K562 (cell line): Measurements from ENCODE around the gene NUDT5. TPM values are rescaled to one million over a fixed set of nuclear protein-coding genes. Genes with fewer than 3 reads are reported as not detected.

Source experiments
- CBX3 ChIP-seq, 2 experiments: IDR thresholded peaks; 1 replicate in 1 of 2; 2 replicates in 1 of 2; pipeline ENCODE4 v1.6.1; 2012; ENCODE audit warnings: inconsistent platforms in 2 of 2, low read length in 2 of 2, borderline replicate concordance in 1 of 2, control low read depth in 1 of 2
- CSDE1 ChIP-seq, 2 experiments: fragments of 450-650 bp; IDR thresholded peaks; 2 replicates each; pipeline ENCODE4 v1.6.1; 2016; ENCODE audit warnings: mild to moderate bottlenecking in 1 of 2
- DMBX1 ChIP-seq: fragments of 250-450 bp; sonication (Bioruptor Pico); IDR thresholded peaks from 2 replicates; pipeline ENCODE4 v1.8.0; 2022; ENCODE audit warnings: inconsistent platforms, mild to moderate bottlenecking, moderate library complexity, borderline replicate concordance
- DNMT1 ChIP-seq: fragments of 450-650 bp; IDR thresholded peaks from 2 replicates; pipeline ENCODE4 v1.6.1; 2016; ENCODE audit warnings: antibody characterized with exemption, mild to moderate bottlenecking
- HDGF ChIP-seq: fragments of 450-650 bp; IDR thresholded peaks from 2 replicates; pipeline ENCODE4 v1.6.1; 2016
- KDM4B ChIP-seq, 2 experiments: fragments of 450-650 bp in 1 of 2; sonication (generic) in 1 of 2; IDR thresholded peaks; 2 replicates each; pipeline ENCODE4 v1.6.1; 2016 to 2017; ENCODE audit warnings: borderline replicate concordance in 2 of 2, antibody characterized with exemption in 1 of 2, low read depth in 1 of 2, mild to moderate bottlenecking in 1 of 2
- MCM3 ChIP-seq: fragments of 450-650 bp; IDR thresholded peaks from 2 replicates; pipeline ENCODE4 v1.6.1; 2016
- NR4A1 ChIP-seq, 2 experiments: fragments of 250-450 bp in 1 of 2; fragments of 450-650 bp in 1 of 2; sonication (Bioruptor Pico) in 1 of 2; IDR thresholded peaks; 2 replicates each; pipeline versions ENCODE4 v1.4.0 to v1.6.1; 2016 to 2020; ENCODE audit warnings: mild to moderate bottlenecking in 2 of 2, missing compliant biosample characterization in 1 of 2, missing genetic modification characterization in 1 of 2, moderate library complexity in 1 of 2
- POLR2A ChIP-seq: fragments of 450-650 bp; conservative IDR thresholded peaks from 2 replicates; pipeline ENCODE4 v1.6.1; 2016
- POLR2H ChIP-seq: IDR thresholded peaks from 2 replicates; pipeline ENCODE4 v1.6.1; 2016; ENCODE audit warnings: missing genetic modification characterization, low read depth, mild to moderate bottlenecking, control low read depth, missing compliant biosample characterization, moderate library complexity
- SMAD3 ChIP-seq: fragments of 450-650 bp; formaldehyde crosslinking; conservative IDR thresholded peaks from 2 replicates; pipeline ENCODE4 v1.4.0; 2020; ENCODE audit warnings: mild to moderate bottlenecking
- SREBF1 ChIP-seq: fragments of 150-350 bp; IDR thresholded peaks from 2 replicates; pipeline ENCODE4 v1.6.1; 2014; ENCODE audit warnings: antibody characterized with exemption, low read depth, low read length, borderline replicate concordance
- TFAM ChIP-seq: fragments of 250-450 bp; sonication (Bioruptor Pico); conservative IDR thresholded peaks from 2 replicates; pipeline ENCODE4 v1.5.0; 2021; ENCODE audit warnings: mild to moderate bottlenecking, moderate library complexity
- ZNF212 ChIP-seq: fragments of 450-650 bp; formaldehyde crosslinking; IDR thresholded peaks from 2 replicates; pipeline ENCODE4 v1.4.0; 2020; ENCODE audit warnings: mild to moderate bottlenecking
- ZNF780A ChIP-seq: fragments of 250-450 bp; sonication (Bioruptor Pico); IDR thresholded peaks from 2 replicates; pipeline ENCODE4 v1.5.0; 2021; ENCODE audit warnings: mild to moderate bottlenecking
- polyA plus RNA-seq, 8 experiments: library from polyadenylated mRNA; depleted of rRNA in 4 of 8; stranded (reverse) in 5 of 8; unstranded in 3 of 8; fragments of >200 nt; fragmentation: Nextera tagmentation in 2 of 8; fragmentation: Illumina TruSeq in 1 of 8; extraction: Ambion mirVana in 2 of 8; extraction: Trizol in 1 of 8; gene quantifications; 2 replicates each; pipeline versions ENCODE4 v1.2.1 to v1.2.3, GENCODE V29; 2011 to 2014; ENCODE audit warnings: inconsistent platforms in 1 of 8, missing spikeins in 1 of 8
- total RNA-seq, 7 experiments: library from RNA; depleted of rRNA in 6 of 7; stranded (reverse); fragments of >200 nt in 6 of 7; fragmentation: Illumina TruSeq in 2 of 7; extraction: Trizol in 2 of 7; gene quantifications; 2 replicates each; pipeline versions ENCODE4 v1.2.1 to v1.2.3, GENCODE V29; 2011 to 2021; ENCODE audit warnings: low replicate concordance in 1 of 7
- TF ChIP-seq, protein P1 (sequence below): fragments of 250-450 bp; sonication (Bioruptor Pico); IDR thresholded peaks from 2 replicates; pipeline ENCODE4 v1.4.0; 2020
- TF ChIP-seq, protein P2 (sequence below): sonication (generic); formaldehyde crosslinking; IDR thresholded peaks from 2 replicates; pipeline ENCODE4 v1.9.0; 2022; ENCODE audit warnings: mild to moderate bottlenecking, missing genetic modification reagents
- TF ChIP-seq, protein P3 (sequence below): fragments of 250-450 bp; sonication (Bioruptor Pico); IDR thresholded peaks from 2 replicates; pipeline ENCODE4 v1.5.0; 2021
- TF ChIP-seq, protein P4 (sequence below): sonication (generic); formaldehyde crosslinking; IDR thresholded peaks from 2 replicates; pipeline ENCODE4 v1.8.1; 2023; ENCODE audit warnings: missing genetic modification reagents, mild to moderate bottlenecking, borderline replicate concordance
- TF ChIP-seq, protein P5 (sequence below): sonication (generic); formaldehyde crosslinking; IDR thresholded peaks from 2 replicates; pipeline ENCODE4 v1.5.0; 2020; ENCODE audit warnings: missing genetic modification reagents

Gene NUDT5
- total and polyA plus RNA-seq, 9 of the 15 experiments (the other 6 are each of a cell fraction or from before 2014, with no cell fraction given) = 87.7 to 422 (median 186) TPM

DNA sequence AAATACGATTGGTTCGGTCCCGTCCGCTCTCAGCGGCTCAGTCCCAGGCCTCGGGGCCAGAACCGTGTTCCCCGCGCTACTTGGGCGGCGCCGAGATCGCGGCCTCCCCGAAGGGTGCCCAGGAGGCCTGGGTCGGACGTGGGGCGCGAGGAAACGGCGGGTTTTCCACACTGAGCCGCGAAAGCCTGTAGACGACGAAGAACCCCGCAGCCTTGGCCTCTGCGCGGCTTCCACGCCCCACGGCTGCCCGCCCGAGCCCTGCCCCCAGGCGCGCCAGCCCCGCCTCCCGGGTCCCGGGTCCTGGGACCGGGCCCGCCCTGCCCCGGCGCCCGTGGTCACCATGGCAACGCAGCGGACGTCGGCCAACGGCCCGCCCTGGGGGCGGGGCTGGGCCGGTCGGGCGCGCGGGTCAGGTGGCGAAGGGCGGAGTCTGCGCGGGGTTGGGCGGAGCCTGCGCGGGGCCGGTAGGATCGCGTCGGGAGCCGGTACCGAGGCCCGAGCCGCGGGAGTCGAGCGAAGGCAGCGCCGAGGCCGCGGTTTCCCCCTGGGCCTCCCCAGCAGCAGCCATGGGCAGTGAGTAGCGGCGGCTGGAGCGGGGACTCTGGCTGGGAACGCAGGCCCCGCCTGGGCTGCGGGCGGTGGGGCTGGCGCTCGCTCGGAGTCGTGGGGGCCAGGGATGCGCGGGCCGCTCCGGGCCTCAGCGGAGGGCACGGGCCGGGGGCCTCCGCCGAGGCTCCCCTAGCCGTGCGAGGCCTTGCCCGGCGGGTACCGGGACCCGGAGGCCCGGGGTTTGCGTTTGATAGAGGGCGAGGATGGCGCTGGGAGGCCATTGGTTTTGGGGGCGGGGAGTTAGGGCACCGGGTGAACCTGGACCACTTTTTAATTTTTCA is 66.2 kb downstream of the NUDT5 start, which contains the start of gene SEC61A2 (continued):
- TF ChIP-seq, protein P1, sequence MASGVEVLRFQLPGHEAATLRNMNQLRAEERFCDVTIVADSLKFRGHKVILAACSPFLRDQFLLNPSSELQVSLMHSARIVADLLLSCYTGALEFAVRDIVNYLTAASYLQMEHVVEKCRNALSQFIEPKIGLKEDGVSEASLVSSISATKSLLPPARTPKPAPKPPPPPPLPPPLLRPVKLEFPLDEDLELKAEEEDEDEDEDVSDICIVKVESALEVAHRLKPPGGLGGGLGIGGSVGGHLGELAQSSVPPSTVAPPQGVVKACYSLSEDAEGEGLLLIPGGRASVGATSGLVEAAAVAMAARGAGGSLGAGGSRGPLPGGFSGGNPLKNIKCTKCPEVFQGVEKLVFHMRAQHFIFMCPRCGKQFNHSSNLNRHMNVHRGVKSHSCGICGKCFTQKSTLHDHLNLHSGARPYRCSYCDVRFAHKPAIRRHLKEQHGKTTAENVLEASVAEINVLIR (CRISPR knock-in tag) = no peak
- TF ChIP-seq DNMT1 = no peak
- no peak for TF ChIP-seq SMAD3 (CRISPR knock-in tag)
- TF ChIP-seq CSDE1 (IDR thresholded peaks at IDR 0.05) = peak in 1 of 2 experiments; percentile 69; a peak in 1 of 4 replicates
- no peak for TF ChIP-seq ZNF212 (CRISPR knock-in tag)
- no peak for TF ChIP-seq DMBX1
- no peak for TF ChIP-seq SREBF1
- TF ChIP-seq, protein P2, sequence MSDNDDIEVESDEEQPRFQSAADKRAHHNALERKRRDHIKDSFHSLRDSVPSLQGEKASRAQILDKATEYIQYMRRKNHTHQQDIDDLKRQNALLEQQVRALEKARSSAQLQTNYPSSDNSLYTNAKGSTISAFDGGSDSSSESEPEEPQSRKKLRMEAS (CRISPR knock-in tag) = no peak
- TF ChIP-seq, protein P3, sequence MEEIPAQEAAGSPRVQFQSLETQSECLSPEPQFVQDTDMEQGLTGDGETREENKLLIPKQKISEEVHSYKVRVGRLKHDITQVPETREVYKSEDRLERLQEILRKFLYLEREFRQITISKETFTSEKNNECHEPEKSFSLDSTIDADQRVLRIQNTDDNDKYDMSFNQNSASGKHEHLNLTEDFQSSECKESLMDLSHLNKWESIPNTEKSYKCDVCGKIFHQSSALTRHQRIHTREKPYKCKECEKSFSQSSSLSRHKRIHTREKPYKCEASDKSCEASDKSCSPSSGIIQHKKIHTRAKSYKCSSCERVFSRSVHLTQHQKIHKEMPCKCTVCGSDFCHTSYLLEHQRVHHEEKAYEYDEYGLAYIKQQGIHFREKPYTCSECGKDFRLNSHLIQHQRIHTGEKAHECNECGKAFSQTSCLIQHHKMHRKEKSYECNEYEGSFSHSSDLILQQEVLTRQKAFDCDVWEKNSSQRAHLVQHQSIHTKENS (CRISPR knock-in tag) = no peak
- no peak for TF ChIP-seq HDGF
- TF ChIP-seq, protein P4, sequence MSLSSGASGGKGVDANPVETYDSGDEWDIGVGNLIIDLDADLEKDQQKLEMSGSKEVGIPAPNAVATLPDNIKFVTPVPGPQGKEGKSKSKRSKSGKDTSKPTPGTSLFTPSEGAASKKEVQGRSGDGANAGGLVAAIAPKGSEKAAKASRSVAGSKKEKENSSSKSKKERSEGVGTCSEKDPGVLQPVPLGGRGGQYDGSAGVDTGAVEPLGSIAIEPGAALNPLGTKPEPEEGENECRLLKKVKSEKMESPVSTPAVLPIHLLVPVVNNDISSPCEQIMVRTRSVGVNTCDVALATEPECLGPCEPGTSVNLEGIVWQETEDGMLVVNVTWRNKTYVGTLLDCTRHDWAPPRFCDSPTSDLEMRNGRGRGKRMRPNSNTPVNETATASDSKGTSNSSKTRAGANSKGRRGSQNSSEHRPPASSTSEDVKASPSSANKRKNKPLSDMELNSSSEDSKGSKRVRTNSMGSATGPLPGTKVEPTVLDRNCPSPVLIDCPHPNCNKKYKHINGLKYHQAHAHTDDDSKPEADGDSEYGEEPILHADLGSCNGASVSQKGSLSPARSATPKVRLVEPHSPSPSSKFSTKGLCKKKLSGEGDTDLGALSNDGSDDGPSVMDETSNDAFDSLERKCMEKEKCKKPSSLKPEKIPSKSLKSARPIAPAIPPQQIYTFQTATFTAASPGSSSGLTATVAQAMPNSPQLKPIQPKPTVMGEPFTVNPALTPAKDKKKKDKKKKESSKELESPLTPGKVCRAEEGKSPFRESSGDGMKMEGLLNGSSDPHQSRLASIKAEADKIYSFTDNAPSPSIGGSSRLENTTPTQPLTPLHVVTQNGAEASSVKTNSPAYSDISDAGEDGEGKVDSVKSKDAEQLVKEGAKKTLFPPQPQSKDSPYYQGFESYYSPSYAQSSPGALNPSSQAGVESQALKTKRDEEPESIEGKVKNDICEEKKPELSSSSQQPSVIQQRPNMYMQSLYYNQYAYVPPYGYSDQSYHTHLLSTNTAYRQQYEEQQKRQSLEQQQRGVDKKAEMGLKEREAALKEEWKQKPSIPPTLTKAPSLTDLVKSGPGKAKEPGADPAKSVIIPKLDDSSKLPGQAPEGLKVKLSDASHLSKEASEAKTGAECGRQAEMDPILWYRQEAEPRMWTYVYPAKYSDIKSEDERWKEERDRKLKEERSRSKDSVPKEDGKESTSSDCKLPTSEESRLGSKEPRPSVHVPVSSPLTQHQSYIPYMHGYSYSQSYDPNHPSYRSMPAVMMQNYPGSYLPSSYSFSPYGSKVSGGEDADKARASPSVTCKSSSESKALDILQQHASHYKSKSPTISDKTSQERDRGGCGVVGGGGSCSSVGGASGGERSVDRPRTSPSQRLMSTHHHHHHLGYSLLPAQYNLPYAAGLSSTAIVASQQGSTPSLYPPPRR = peak; percentile 64; the same call in 1 of the 2 replicates
- TF ChIP-seq TFAM (CRISPR knock-in tag) = no peak
- TF ChIP-seq NR4A1 (CRISPR knock-in tag; IDR thresholded peaks at IDR 0.05) = no peak
- TF ChIP-seq NR4A1 (tag; IDR thresholded peaks at IDR 0.05) = no peak
- TF ChIP-seq, protein P5, sequence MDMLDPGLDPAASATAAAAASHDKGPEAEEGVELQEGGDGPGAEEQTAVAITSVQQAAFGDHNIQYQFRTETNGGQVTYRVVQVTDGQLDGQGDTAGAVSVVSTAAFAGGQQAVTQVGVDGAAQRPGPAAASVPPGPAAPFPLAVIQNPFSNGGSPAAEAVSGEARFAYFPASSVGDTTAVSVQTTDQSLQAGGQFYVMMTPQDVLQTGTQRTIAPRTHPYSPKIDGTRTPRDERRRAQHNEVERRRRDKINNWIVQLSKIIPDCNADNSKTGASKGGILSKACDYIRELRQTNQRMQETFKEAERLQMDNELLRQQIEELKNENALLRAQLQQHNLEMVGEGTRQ = peak; percentile 52
- no peak for TF ChIP-seq KDM4B (IDR thresholded peaks at IDR 0.05; ENCODE audit: borderline replicate concordance in 2 of 2, low read depth in 1 of 2)
- TF ChIP-seq POLR2H = peak; percentile 76
- no peak for TF ChIP-seq ZNF780A (CRISPR knock-in tag)
- TF ChIP-seq CBX3 (IDR thresholded peaks at IDR 0.05; ENCODE audit: borderline replicate concordance in 1 of 2, low read length in 2 of 2) = no peak
- TF ChIP-seq MCM3 = no peak
- TF ChIP-seq POLR2A = peak; percentile 84
